ENCODE results near the gene P4HA3.

GRCh38 chr11:74221816-74222215 is 89.6 kb downstream of the P4HA3 start:
- no peak for TF ChIP-seq POLR2A (IDR thresholded peaks at IDR 0.05)
- TF ChIP-seq CTCF (IDR thresholded peaks at IDR 0.05): no peak
